Activated T-helper 1 cell treated with anti-CD3 and anti-CD28 coated beads, Interleukin-12 subunit alpha, Interleukin-12 subunit beta, Interleukin-2, Interleukin-4 antibody, amounts not matched to agents 30 ng/mL and 10 ng/mL and 1 ng/mL, durations not matched to agents 14 hours and 24 hours and 36 hours (primary cell): ENCODE results near the gene PARP12. TPM values are rescaled to one million over a fixed set of nuclear protein-coding genes. Genes with fewer than 3 reads are reported as not detected.
A peak's percentile ranks its signal among the peaks of the same experiment; 100 is the strongest.

Experiments
- DNase-seq: peaks from one replicate; pipeline ENCODE4 v3.0.0; 2021; ENCODE audit warnings: low spot score
- H3K27ac Mint-ChIP-seq: one replicate; pipeline ENCODE4 v1.8.0; 2021; ENCODE audit warnings: mild to moderate bottlenecking, mixed read lengths
- H3K27me3 Mint-ChIP-seq: one replicate; pipeline ENCODE4 v1.8.0; 2022; ENCODE audit warnings: mild to moderate bottlenecking, moderate library complexity, mixed read lengths; ENCODE audit not compliant: insufficient read depth
- H3K36me3 Mint-ChIP-seq: one replicate; pipeline ENCODE4 v1.8.0; 2021; ENCODE audit warnings: low read depth, mixed read lengths
- H3K4me1 Mint-ChIP-seq: one replicate; pipeline ENCODE4 v1.8.0; 2021; ENCODE audit warnings: low read depth, mixed read lengths
- H3K4me3 Mint-ChIP-seq: one replicate; pipeline ENCODE4 v1.8.0; 2021; ENCODE audit warnings: mild to moderate bottlenecking, moderate library complexity, mixed read lengths
- H3K9me3 Mint-ChIP-seq: one replicate; pipeline ENCODE4 v1.8.0; 2021; ENCODE audit warnings: mixed read lengths
- intact Hi-C: fragments of 100-400 bp; cut with micrococcal nuclease; formaldehyde crosslinking; loops from one replicate; pipeline ENCODE4 v1.15.1; 2024
- total RNA-seq: library from RNA; stranded (reverse); gene quantifications from 2 replicates; pipeline ENCODE4 v1.2.3, GENCODE V29; 2022

The PARP12 gene
- total RNA-seq, 1 donor from 2014 or later: 63.7 TPM

DNA sequence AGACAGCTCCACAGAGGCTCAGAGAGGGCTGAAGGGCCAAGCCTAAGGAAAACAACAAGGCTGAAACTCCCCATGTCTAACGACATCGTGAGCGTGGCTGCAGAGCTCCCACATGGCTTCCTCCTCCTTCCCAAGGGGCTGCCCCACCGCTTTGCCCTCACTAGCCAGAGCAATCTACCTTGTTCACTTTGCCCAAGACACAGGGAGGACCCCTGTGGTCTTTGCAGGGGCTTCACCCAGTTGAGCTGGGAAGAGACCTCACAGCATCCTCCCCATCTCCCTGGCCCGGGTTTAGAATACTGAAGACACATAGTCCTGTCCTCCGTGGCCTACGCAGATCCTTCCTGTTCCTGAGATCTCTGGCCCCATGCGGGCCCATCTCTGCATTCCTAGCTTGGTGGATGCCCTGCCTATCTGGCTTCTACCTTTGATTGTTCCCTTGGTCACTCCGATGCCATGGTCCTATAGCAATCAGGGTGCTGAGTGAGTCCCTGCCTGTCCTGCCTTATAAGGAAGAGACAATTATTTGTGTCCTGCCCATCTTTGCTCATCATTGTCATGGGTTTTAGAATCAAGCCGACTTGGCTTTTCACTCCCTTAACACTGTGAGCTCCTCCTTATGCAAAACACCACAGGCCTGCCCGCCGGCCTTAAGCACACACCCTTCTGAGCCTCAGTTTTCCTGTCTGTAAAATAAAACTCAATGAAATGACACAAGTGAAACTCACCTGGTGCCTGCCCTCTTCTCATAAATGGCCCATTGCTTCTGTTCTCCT lies 73.2 kb downstream of the PARP12 start:
- Mint-ChIP-seq H3K27me3 (peaks cover 3% of the 10 kb centered on the region), H3K9me3 (no peaks in the 10 kb centered on the region), H3K36me3 (no peaks in the 10 kb centered on the region), H3K4me1 (no peaks in the 10 kb centered on the region), H3K4me3 (no peak overlapping the region), H3K27ac (no peak overlapping the region)
- no peak for DNase-seq
- intact Hi-C loops: no loop called here

DNA sequence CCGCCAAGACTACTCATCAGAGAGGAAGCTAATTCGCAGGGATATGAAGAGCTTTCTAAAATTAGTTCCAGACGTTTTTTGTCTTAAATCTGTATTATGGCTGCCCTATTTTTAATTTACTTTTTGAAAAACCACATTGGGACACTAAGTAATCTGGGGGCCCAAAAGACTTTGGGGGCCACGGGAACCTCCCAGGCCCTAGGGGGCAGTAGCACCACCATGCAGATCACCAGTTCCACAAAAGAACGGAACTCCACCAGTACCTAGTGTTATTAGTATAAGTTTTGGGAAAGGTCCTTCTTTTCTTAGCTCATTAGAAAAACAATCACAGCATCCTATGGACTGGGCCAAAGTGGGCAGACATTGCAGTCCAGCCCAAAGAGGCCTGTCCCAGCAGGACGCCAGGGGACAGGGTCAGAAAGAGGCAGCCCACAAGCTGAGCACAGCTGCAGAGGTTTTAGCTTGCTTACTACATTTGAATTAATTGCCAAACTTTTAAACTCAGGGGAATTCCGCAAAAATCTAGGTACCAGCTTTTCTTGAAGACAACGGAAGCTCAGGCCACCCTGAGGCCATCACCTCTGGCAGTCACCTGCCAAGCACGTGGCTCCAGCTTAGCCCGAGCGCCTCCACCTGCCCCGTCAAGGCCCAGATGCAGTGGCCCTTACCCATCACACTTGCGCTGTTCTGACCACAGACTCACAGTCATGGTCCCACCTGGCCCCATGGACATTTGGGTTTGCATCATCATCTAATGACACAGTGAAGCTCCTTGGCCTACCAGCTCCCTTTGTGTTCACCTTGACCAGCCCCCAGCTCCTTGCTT lies 74.8 kb downstream of the PARP12 start:
- H3K4me1 Mint-ChIP-seq: no peaks in the 10 kb centered on the region
- no peaks in the 10 kb centered on the region for H3K9me3 Mint-ChIP-seq
- intact Hi-C loops: no loop called here
- H3K27ac Mint-ChIP-seq: no peak overlapping the region
- H3K27me3 Mint-ChIP-seq: peaks cover 14% of the 10 kb centered on the region
- no peak for DNase-seq
- H3K36me3 Mint-ChIP-seq: no peaks in the 10 kb centered on the region
- no peak overlapping the region for H3K4me3 Mint-ChIP-seq

- intact Hi-C loops: no loop called here
- Mint-ChIP-seq H3K27me3 (peaks cover 16% of the 10 kb centered on the region), H3K4me1 (peaks cover 8% of the 10 kb centered on the region), H3K27ac (no peak overlapping the region), H3K4me3 (no peak overlapping the region), H3K36me3 (no peaks in the 10 kb centered on the region), H3K9me3 (no peaks in the 10 kb centered on the region)
- DNase-seq: no peak
Measured at GRCh38 chr7:139985811-139986210, 76.9 kb downstream of the PARP12 start.

- no peak overlapping the region for H3K4me3 Mint-ChIP-seq
- no peak for DNase-seq
- intact Hi-C loops: loop anchor here (5.0 kb wide), 1 partner anchor 208 kb away; the partner anchor contains the start of gene HIPK2
- no peaks in the 10 kb centered on the region for H3K9me3 Mint-ChIP-seq
- H3K36me3 Mint-ChIP-seq: peaks cover 3% of the 10 kb centered on the region
- peaks cover 17% of the 10 kb centered on the region for H3K4me1 Mint-ChIP-seq
- H3K27me3 Mint-ChIP-seq: peaks cover 16% of the 10 kb centered on the region
- no peak overlapping the region for H3K27ac Mint-ChIP-seq
Measured at GRCh38 chr7:139984642-139985539, 77.9 kb downstream of the PARP12 start.

DNA sequence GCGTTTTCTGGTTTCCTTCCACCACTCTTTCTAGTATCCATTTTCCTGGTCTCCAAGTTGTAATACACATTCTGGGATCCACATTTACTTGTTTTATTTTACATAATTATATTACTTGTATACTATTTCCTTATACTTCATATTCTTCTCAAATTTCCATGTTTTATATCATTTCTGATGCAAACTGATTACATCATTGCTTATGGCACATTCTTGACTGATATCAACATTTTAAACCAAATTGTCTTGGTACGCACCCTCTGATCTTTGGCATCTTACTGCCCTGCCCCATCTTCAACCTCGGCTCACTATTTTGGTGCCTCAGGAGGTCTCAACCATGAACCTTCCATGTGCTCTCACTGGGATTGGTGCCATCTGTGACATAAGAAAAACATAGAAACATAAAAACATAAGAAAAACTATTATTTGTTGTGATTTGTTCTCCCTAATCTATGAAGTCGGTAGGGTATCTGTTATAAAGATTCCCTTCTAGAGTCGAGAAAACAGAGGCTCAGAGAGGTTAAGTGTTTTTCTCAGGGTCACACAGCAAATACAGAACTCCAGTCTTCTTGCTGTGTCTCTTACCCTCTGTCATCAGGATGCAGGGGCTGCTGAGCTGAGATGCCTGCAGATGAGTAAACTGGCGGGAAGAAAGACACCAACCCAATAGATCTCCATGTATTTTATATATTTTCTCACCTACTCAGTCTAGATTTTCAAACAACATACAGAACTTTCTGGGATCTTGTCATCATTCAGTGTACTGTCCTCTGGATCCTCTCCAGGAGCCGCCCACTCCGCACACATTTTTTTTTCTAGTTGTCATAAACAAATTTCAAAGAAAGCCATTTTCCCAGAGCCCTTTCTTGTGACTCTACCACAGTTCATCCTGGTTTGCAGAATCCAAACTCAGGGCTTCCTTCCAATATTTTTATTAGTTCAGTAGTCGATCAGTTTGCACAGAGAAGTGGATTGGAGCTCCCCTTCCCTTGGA lies 79.5 kb downstream of the PARP12 start:
- DNase-seq: no peak
- no peak overlapping the region for H3K4me3 Mint-ChIP-seq
- no peaks in the 10 kb centered on the region for H3K9me3 Mint-ChIP-seq
- peaks cover 16% of the 10 kb centered on the region for H3K27me3 Mint-ChIP-seq
- H3K36me3 Mint-ChIP-seq: peaks cover 3% of the 10 kb centered on the region
- intact Hi-C loops: loop anchor here (5.0 kb wide), 1 partner anchor 206 kb away; the partner anchor contains the start of gene HIPK2
- H3K4me1 Mint-ChIP-seq: peaks cover 18% of the 10 kb centered on the region
- no peak overlapping the region for H3K27ac Mint-ChIP-seq

DNA sequence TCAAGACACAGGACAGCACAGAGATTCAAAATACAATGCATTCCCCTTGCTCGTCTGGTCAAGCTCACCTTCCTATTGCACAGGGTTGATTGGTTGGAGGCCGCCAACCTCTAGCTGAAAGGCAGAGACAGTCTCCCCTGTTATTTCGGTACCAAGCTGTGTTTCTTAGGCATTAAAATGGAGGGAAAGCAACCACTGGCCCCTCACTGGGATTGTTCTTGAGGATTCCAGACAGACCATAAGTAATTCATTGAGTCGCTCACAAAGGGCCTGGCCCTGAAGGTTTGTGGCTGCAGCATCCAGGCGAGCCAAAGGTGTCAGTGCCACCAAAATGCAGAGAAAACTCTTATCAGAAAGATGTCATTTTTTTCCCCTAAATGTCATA lies 81.2 kb downstream of the PARP12 start:
- H3K9me3 Mint-ChIP-seq: no peaks in the 10 kb centered on the region
- H3K27me3 Mint-ChIP-seq: peaks cover 16% of the 10 kb centered on the region
- intact Hi-C loops: loop anchor here (5.0 kb wide), 1 partner anchor 204 kb away; the partner anchor contains the start of gene HIPK2
- H3K4me3 Mint-ChIP-seq: no peak overlapping the region
- peaks cover 28% of the 10 kb centered on the region for H3K4me1 Mint-ChIP-seq
- DNase-seq: no peak
- H3K27ac Mint-ChIP-seq: peak overlapping the region; percentile 11
- peaks cover 3% of the 10 kb centered on the region for H3K36me3 Mint-ChIP-seq

DNA sequence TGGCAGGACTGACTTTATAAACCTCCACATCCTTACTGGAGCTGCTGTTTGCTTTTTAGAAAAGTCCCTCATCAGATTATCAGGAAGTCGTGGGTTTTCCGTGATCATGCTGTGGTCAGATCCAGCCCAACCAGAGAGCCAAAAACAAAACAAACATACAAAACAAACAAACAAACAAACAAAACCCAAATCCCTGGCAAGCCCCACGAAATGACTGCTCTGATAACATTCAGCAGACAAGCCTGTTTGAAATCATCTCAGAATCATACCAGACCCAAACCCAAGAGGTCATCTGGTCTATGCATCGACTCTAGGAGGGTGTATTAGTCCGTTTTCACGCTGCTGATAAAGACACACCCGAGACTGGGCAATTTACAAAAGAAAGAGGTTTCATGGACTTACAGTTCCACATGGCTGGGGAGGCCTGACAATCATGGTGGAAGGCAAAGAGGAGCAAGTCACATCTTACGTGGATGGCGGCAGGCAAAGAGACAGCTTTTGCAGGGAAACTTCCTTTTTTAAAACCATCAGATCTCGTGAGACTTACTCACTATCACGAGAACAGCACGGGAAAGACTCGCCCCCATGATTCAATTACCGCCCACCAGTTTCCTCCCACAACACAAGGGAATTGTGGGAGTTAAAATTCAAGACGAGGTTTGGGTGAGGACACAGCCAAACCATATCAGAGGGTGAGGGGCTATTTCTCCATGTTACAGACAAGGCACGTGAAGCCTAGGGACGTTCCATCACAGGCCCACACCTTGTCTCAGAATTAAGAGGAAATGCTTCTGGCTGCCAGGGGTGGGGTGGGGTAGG lies 85.7 kb downstream of the PARP12 start:
- intact Hi-C loops: no loop called here
- Mint-ChIP-seq H3K36me3 (peaks cover 3% of the 10 kb centered on the region), H3K27me3 (peaks cover 5% of the 10 kb centered on the region), H3K9me3 (no peaks in the 10 kb centered on the region), H3K27ac (no peak overlapping the region), H3K4me1 (peaks cover 28% of the 10 kb centered on the region), H3K4me3 (no peak overlapping the region)
- DNase-seq: no peak

- Mint-ChIP-seq H3K27me3 (peaks cover 5% of the 10 kb centered on the region), H3K4me3 (no peak overlapping the region), H3K9me3 (no peaks in the 10 kb centered on the region), H3K36me3 (peaks cover 3% of the 10 kb centered on the region), H3K27ac (no peak overlapping the region), H3K4me1 (peaks cover 25% of the 10 kb centered on the region)
- intact Hi-C loops: no loop called here
- DNase-seq: no peak
Measured at GRCh38 chr7:139976055-139976837, 86.5 kb downstream of the PARP12 start.

DNA sequence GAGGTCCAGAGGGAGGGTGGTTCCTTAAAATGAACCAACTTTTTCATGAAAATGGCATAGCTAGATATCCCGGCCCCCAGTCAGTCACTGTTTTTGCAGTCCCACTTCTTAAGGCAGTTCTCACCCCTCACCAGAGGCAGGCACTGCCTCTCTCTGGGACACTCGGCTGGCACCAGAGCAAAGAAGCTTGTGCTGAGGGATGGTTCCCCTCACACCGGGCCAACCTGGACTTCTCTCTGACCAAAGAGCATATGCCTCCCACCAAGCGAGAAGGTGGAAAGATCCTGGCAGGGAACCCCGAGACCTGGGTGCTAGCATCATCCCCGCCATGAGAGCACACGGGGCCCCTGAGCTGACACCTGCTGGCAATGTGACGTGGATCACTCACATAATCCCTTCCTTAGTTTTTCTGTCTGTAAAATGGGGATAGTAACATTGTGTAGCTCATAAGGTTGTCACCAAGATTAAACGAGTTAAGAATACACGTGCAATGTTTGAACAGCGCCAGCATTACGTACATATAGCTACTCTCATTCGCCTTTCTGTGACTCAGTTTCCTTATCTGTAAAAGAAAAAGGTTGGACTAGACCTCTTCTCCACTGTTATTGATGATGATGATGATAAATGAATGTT lies 88.5 kb downstream of the PARP12 start:
- H3K4me1 Mint-ChIP-seq: peaks cover 10% of the 10 kb centered on the region
- H3K4me3 Mint-ChIP-seq: no peak overlapping the region
- H3K27ac Mint-ChIP-seq: no peak overlapping the region
- H3K9me3 Mint-ChIP-seq: no peaks in the 10 kb centered on the region
- H3K36me3 Mint-ChIP-seq: no peaks in the 10 kb centered on the region
- H3K27me3 Mint-ChIP-seq: peaks cover 8% of the 10 kb centered on the region
- intact Hi-C loops: no loop called here
- no peak for DNase-seq
